Measurements from ENCODE around the gene TSC22D3. TPM values are rescaled to one million over a fixed set of nuclear protein-coding genes. Genes with fewer than 3 reads are reported as not detected.

TSC22D3 gene
- total and polyA plus RNA-seq, 2 donors (not counting 1 experiment from before 2014, with no cell fraction given): 447 to 3,050 TPM

DNA sequence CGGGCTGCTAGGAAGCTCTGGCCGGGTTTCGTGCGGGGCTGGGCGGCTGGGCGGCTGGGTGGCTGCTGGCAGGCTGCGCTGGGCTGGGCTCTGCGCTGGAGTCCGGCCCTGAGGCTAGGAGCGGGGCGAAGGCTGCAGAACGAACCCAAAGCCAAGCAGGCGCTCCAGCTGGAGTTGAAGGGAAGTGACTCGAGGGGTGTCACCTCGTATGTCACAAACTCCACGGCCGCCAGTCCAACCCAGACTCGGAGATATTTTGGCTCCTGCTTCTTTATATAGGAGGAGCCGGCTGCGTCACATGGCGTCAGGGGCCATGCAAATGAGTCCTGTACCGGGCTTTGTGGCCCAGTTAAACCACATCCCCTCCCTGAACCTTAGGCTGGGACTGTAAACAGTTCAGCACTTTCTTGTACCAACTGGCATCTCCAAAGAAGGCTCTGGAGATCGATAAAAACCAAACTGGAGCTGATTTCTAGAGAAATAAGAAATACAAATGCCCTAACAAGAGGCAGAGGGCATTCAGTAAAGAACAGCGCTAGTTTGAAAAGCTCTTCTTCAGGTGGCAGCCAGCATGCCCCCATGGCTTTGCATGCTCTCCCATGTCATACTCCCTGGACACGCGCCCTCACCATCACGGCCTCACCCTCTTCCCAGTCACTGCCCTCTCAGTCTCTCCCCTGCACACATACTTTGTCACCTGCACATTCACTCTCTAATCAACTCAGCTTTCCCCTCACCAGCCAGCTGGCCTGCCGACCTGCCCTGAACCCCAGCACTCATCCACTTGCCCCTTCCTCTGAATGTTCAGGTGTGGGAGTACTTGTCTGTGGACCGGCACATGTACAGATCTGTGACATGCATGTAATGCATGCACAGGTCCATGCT lies 58.5 kb downstream of the TSC22D3 start:
- Histone ChIP-seq H3K9me3 (ENCODE audit: control extremely low read depth in 1 of 3, control insufficient read depth in 2 of 3, insufficient read depth in 1 of 3, low read length in 2 of 3) (no peaks in the 10 kb centered on the region), H3K4me3 (ENCODE audit: control extremely low read depth in 1 of 5, extremely low read depth in 1 of 5, insufficient read depth in 1 of 5, low read depth in 2 of 5, low read length in 4 of 5) (peak overlapping the region; percentile 59 to 96 (median 86)), H3K9ac (ENCODE audit: low read length) (peak overlapping the region; percentile 99), H3K4me1 (ENCODE audit: control insufficient read depth in 2 of 2, insufficient read depth in 2 of 2, low read length in 2 of 2) (peaks cover 63 to 85% of the 10 kb centered on the region in 2 donors), H3K79me2 (ENCODE audit: control insufficient read depth, insufficient read depth, low read length) (peaks cover 18% of the 10 kb centered on the region), H2AFZ (ENCODE audit: insufficient read depth, low read depth, low read length, poor library complexity, severe bottlenecking) (no peak overlapping the region), H3K27me3 (replicated peaks in 1 of 4; ENCODE audit: control extremely low read depth in 1 of 4, control insufficient read depth in 3 of 4, insufficient read depth in 4 of 4, low read length in 3 of 4) (no peaks in the 10 kb centered on the region), H3K4me2 (replicated peaks; ENCODE audit: low read depth, low read length, poor library complexity, severe bottlenecking) (peak overlapping the region; percentile 78), H3K36me3 (replicated peaks in 1 of 2; ENCODE audit: control extremely low read depth in 1 of 2, control insufficient read depth in 1 of 2, extremely low read depth in 1 of 2, insufficient read depth in 2 of 2, low read length in 1 of 2) (peaks cover 0 to 32% of the 10 kb centered on the region in 2 experiments), H4K20me1 (ENCODE audit: control insufficient read depth, insufficient read depth, low read length, poor library complexity, severe bottlenecking) (peaks cover 30% of the 10 kb centered on the region), H3K27ac (ENCODE audit: low read length in 2 of 2) (peak overlapping the region; percentile 99)
- H3K4me1 Mint-ChIP-seq: peaks cover 75% of the 10 kb centered on the region
- peak overlapping the region; percentile 100 for H3K27ac Mint-ChIP-seq
- H3K4me3 Mint-ChIP-seq: peak overlapping the region; percentile 97
- CTCF ChIA-PET: interaction anchor here (0.8 to 13.4 kb wide), 14 partner anchors 9 to 89 kb away, joined by 3 to 318 read pairs (median 6); partner anchors contain the start of genes NCBP2L, PRPS1 and TSC22D3
- WGBS (ENCODE audit: insufficient coverage): 5% methylated on average over 21 of the region's 29 CpGs
- H3K27me3 Mint-ChIP-seq: no peaks in the 10 kb centered on the region
- TF ChIP-seq, protein P1, sequence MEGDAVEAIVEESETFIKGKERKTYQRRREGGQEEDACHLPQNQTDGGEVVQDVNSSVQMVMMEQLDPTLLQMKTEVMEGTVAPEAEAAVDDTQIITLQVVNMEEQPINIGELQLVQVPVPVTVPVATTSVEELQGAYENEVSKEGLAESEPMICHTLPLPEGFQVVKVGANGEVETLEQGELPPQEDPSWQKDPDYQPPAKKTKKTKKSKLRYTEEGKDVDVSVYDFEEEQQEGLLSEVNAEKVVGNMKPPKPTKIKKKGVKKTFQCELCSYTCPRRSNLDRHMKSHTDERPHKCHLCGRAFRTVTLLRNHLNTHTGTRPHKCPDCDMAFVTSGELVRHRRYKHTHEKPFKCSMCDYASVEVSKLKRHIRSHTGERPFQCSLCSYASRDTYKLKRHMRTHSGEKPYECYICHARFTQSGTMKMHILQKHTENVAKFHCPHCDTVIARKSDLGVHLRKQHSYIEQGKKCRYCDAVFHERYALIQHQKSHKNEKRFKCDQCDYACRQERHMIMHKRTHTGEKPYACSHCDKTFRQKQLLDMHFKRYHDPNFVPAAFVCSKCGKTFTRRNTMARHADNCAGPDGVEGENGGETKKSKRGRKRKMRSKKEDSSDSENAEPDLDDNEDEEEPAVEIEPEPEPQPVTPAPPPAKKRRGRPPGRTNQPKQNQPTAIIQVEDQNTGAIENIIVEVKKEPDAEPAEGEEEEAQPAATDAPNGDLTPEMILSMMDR (IDR thresholded peaks at IDR 0.05): no peak
- no peak for TF ChIP-seq EZH2 (IDR thresholded peaks at IDR 0.05; ENCODE audit: borderline replicate concordance, insufficient read depth, low read depth, low read length, poor library complexity, severe bottlenecking)
- H3K9me3 Mint-ChIP-seq (ENCODE audit: insufficient read depth): no peaks in the 10 kb centered on the region
- ATAC-seq (ENCODE audit: low read depth) (peak; percentile 60), DNase-seq (peak; percentile 94)
- intact Hi-C loops (cut with micrococcal nuclease): loop anchor here (5.0 kb wide), 1 partner anchor 60 kb away; no protein-coding TSS in a partner anchor
- POLR2A ChIA-PET: interaction anchor here (0.6 to 13.1 kb wide), 10 partner anchors 10 to 89 kb away, joined by 3 to 375 read pairs (median 6); partner anchors contain the start of genes NCBP2L, PRPS1 and TSC22D3
